ENCODE results near the gene MGAT3. TPM values are rescaled to one million over a fixed set of nuclear protein-coding genes. Genes with fewer than 3 reads are reported as not detected.

MGAT3 gene
- total and polyA plus RNA-seq, 2 of the 13 experiments (the other 11 are each of a cell fraction or from before 2014, with no cell fraction given): 0.11 to 0.15 TPM

DNA sequence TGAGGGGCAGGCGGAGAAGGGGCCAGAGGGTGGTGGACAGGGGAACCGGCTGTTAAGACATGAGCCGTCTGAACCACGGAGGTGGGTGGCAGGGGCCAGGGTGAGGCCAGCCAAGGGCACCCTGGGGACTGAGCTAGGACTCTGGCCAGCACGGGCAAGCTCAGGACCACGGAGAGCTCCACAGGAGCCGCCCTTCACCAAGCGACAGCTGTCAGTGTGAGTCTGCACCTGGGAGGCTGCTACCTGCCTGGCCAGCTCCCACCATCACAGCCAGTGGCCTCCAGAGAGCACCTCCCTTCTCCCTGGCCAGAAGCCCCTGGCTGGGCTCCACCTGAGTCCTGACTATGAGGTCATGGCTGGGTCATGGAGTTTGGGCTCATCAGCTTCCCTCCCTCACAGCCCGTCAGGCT, 21.6 kb downstream of the MGAT3 start (continued):
- TF ChIP-seq ZNF646 (CRISPR knock-in tag; IDR thresholded peaks at IDR 0.05): no peak

DNA sequence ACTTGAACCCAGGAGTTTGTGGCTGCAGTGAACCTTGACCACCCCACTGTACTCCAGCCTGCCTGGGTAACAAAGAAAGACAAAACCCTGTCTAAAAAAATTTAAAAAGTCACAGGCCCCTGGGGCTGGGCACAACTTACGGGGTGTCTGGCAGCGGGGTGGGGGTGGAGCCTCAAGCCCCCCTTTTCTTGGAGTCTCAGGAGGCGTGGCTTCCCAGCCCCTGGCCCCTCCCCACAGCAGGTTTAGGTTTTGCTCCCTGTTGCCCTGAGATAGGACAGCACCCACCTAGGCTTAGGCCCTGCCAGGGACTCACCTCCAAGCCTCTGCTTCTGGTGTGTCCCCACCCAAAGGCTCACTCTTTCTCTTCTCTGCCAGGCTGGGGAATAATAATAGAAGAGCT, 22.4 kb downstream of the MGAT3 start:
- Histone ChIP-seq H3K4me1 (ENCODE audit: insufficient read depth, low read length) (peaks cover 14% of the 10 kb centered on the region), H3K27me3 (ENCODE audit: control insufficient read depth in 1 of 2, insufficient read depth in 2 of 2, low read length in 2 of 2) (no peaks in the 10 kb centered on the region; a peak in 2 of 5 replicates), H3K9ac (ENCODE audit: insufficient read depth, low read depth, low read length) (no peak overlapping the region), H3K4me3 (replicated peaks in 1 of 3; ENCODE audit: insufficient read depth in 1 of 3, low read depth in 2 of 3, low read length in 3 of 3) (no peak overlapping the region), H3K4me2 (ENCODE audit: low read depth, low read length) (no peak overlapping the region), H4K20me1 (ENCODE audit: insufficient read depth, low read length) (no peaks in the 10 kb centered on the region), H3K36me3 (replicated peaks in 1 of 2; ENCODE audit: control insufficient read depth in 1 of 2, insufficient read depth in 2 of 2, low read length in 2 of 2) (no peaks in the 10 kb centered on the region), H2AFZ (ENCODE audit: low read length) (no peak overlapping the region), H3K27ac (ENCODE audit: extremely low read length, insufficient read depth, low read length) (no peak overlapping the region), H3K79me2 (ENCODE audit: insufficient read depth, low read length) (no peaks in the 10 kb centered on the region), H3K9me3 (ENCODE audit: low read length) (no peaks in the 10 kb centered on the region)
- ChIA-PET CTCF (ENCODE audit: low intra/inter-chr PET ratio, low total read pairs) (no interaction called here), POLR2A (interaction anchor here (1.2 kb wide), 2 partner anchors 11 to 160 kb away, joined by 3 read pairs; partner anchors contain the start of gene RPL3)
- no peak for DNase-seq (ENCODE audit: low spot score)
- no peak for TF ChIP-seq PHF21A (CRISPR knock-in tag; IDR thresholded peaks at IDR 0.05)
- no peak for TF ChIP-seq KDM2A (CRISPR knock-in tag; IDR thresholded peaks at IDR 0.05; ENCODE audit: borderline replicate concordance, low read depth)
- no peak for TF ChIP-seq ZNF747 (CRISPR knock-in tag; IDR thresholded peaks at IDR 0.05; ENCODE audit: borderline replicate concordance)
- TF ChIP-seq SRF (IDR thresholded peaks at IDR 0.05; ENCODE audit: low read depth, low read length): no peak
- TF ChIP-seq, protein P1, sequence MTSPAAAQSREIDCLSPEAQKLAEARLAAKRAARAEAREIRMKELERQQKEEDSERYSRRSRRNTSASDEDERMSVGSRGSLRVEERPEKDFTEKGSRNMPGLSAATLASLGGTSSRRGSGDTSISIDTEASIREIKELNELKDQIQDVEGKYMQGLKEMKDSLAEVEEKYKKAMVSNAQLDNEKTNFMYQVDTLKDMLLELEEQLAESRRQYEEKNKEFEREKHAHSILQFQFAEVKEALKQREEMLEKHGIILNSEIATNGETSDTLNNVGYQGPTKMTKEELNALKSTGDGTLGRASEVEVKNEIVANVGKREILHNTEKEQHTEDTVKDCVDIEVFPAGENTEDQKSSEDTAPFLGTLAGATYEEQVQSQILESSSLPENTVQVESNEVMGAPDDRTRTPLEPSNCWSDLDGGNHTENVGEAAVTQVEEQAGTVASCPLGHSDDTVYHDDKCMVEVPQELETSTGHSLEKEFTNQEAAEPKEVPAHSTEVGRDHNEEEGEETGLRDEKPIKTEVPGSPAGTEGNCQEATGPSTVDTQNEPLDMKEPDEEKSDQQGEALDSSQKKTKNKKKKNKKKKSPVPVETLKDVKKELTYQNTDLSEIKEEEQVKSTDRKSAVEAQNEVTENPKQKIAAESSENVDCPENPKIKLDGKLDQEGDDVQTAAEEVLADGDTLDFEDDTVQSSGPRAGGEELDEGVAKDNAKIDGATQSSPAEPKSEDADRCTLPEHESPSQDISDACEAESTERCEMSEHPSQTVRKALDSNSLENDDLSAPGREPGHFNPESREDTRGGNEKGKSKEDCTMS (CRISPR knock-in tag; conservative IDR thresholded peaks at IDR 0.05): no peak
- TF ChIP-seq MEIS2 (CRISPR knock-in tag; IDR thresholded peaks at IDR 0.05): no peak
- TF ChIP-seq NAIF1 (CRISPR knock-in tag; IDR thresholded peaks at IDR 0.05; ENCODE audit: borderline replicate concordance): no peak
- no peak for TF ChIP-seq ADNP (CRISPR knock-in tag; IDR thresholded peaks at IDR 0.05)
- FAIRE-seq: no peak
- in situ Hi-C loops (cut with HindIII; ENCODE audit: extremely low pct_ligation_motif_present, low pct_unique_long_range_greater_than_20kb) (no loop called here), intact Hi-C loops (cut with micrococcal nuclease; ENCODE audit: unreplicated experiment) (no loop called here)
- WGBS (ENCODE audit: low lambda C conversion rate): no CpG with 5 or more reads among the region's 3 CpGs
- BruUV-seq (replicated peaks): no TSS peak
- ATAC-seq: no peak
